ENCODE results near the gene PDE6A. TPM values are rescaled to one million over a fixed set of nuclear protein-coding genes. Genes with fewer than 3 reads are reported as not detected.

The PDE6A gene
- total and polyA plus RNA-seq, 2 of the 13 experiments (the other 11 are each of a cell fraction or from before 2014, with no cell fraction given), result 0.01 TPM; not detected in 1

DNA sequence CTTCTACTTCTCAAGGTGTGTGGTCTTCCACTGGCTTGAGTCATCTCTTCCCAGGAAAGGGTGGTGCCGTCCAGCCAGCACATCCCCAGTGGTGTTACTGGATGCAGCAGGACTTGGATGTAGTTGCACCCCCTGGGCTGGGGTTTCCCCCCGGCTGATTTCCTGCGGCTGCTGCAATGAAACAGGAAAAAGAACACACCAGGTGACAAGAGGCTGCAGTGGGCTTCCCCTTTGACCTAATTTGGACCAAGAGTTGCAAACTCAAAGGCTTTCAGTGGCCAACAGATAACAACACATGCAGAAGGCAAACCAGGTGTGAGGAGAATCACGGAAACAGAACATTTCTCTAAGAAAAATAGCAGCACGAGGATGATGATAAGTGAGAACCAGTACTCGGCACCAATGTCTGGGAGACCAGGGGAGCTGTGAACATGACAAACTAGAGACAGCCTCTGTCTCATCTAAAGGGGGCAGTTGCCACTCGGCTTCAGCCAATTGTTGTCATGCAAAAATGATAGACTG lies 83.7 kb downstream of the PDE6A start:
- H3K27me3 ChIP-seq (ENCODE audit: control insufficient read depth in 1 of 2, insufficient read depth in 2 of 2, low read length in 2 of 2), result no peaks in the 10 kb centered on the region
- intact Hi-C loops (cut with micrococcal nuclease; ENCODE audit: unreplicated experiment), result no loop called here
- in situ Hi-C loops (cut with HindIII; ENCODE audit: extremely low pct_ligation_motif_present, low pct_unique_long_range_greater_than_20kb), result no loop called here
- TF ChIP-seq, protein P1, sequence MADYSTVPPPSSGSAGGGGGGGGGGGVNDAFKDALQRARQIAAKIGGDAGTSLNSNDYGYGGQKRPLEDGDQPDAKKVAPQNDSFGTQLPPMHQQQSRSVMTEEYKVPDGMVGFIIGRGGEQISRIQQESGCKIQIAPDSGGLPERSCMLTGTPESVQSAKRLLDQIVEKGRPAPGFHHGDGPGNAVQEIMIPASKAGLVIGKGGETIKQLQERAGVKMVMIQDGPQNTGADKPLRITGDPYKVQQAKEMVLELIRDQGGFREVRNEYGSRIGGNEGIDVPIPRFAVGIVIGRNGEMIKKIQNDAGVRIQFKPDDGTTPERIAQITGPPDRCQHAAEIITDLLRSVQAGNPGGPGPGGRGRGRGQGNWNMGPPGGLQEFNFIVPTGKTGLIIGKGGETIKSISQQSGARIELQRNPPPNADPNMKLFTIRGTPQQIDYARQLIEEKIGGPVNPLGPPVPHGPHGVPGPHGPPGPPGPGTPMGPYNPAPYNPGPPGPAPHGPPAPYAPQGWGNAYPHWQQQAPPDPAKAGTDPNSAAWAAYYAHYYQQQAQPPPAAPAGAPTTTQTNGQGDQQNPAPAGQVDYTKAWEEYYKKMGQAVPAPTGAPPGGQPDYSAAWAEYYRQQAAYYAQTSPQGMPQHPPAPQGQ (CRISPR knock-in tag; IDR thresholded peaks at IDR 0.05; ENCODE audit: borderline replicate concordance), result no peak
- no peak for TF ChIP-seq ZNF34 (CRISPR knock-in tag; IDR thresholded peaks at IDR 0.05; ENCODE audit: borderline replicate concordance)
- TF ChIP-seq, protein P2, sequence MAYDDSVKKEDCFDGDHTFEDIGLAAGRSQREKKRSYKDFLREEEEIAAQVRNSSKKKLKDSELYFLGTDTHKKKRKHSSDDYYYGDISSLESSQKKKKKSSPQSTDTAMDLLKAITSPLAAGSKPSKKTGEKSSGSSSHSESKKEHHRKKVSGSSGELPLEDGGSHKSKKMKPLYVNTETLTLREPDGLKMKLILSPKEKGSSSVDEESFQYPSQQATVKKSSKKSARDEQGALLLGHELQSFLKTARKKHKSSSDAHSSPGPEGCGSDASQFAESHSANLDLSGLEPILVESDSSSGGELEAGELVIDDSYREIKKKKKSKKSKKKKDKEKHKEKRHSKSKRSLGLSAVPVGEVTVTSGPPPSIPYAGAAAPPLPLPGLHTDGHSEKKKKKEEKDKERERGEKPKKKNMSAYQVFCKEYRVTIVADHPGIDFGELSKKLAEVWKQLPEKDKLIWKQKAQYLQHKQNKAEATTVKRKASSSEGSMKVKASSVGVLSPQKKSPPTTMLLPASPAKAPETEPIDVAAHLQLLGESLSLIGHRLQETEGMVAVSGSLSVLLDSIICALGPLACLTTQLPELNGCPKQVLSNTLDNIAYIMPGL (CRISPR knock-in tag; IDR thresholded peaks at IDR 0.05; ENCODE audit: borderline replicate concordance in 1 of 2, low read depth in 1 of 2), result no peak
- no peak for TF ChIP-seq ZNF550 (CRISPR knock-in tag; IDR thresholded peaks at IDR 0.05; ENCODE audit: borderline replicate concordance)
- TF ChIP-seq, protein P3, sequence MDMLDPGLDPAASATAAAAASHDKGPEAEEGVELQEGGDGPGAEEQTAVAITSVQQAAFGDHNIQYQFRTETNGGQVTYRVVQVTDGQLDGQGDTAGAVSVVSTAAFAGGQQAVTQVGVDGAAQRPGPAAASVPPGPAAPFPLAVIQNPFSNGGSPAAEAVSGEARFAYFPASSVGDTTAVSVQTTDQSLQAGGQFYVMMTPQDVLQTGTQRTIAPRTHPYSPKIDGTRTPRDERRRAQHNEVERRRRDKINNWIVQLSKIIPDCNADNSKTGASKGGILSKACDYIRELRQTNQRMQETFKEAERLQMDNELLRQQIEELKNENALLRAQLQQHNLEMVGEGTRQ (IDR thresholded peaks at IDR 0.05; ENCODE audit: low read depth, low read length), result no peak
- TF ChIP-seq, protein P3 (CRISPR knock-in tag; IDR thresholded peaks at IDR 0.05; ENCODE audit: borderline replicate concordance), result no peak
- no peak for TF ChIP-seq TCF12 (IDR thresholded peaks at IDR 0.05)
- no peak for TF ChIP-seq TCF12 (CRISPR knock-in tag; IDR thresholded peaks at IDR 0.05)
- TF ChIP-seq ZFX (CRISPR knock-in tag; IDR thresholded peaks at IDR 0.05; ENCODE audit: low read depth), result no peak
- TF ChIP-seq, protein P4, sequence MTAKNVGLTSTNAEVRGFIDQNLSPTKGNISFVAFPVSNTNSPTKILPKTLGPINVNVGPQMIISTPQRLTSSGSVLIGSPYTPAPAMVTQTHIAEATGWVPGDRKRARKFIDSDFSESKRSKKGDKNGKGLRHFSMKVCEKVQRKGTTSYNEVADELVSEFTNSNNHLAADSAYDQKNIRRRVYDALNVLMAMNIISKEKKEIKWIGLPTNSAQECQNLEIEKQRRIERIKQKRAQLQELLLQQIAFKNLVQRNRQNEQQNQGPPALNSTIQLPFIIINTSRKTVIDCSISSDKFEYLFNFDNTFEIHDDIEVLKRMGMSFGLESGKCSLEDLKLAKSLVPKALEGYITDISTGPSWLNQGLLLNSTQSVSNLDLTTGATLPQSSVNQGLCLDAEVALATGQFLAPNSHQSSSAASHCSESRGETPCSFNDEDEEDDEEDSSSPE (CRISPR knock-in tag; IDR thresholded peaks at IDR 0.05), result no peak
- TF ChIP-seq, protein P5, sequence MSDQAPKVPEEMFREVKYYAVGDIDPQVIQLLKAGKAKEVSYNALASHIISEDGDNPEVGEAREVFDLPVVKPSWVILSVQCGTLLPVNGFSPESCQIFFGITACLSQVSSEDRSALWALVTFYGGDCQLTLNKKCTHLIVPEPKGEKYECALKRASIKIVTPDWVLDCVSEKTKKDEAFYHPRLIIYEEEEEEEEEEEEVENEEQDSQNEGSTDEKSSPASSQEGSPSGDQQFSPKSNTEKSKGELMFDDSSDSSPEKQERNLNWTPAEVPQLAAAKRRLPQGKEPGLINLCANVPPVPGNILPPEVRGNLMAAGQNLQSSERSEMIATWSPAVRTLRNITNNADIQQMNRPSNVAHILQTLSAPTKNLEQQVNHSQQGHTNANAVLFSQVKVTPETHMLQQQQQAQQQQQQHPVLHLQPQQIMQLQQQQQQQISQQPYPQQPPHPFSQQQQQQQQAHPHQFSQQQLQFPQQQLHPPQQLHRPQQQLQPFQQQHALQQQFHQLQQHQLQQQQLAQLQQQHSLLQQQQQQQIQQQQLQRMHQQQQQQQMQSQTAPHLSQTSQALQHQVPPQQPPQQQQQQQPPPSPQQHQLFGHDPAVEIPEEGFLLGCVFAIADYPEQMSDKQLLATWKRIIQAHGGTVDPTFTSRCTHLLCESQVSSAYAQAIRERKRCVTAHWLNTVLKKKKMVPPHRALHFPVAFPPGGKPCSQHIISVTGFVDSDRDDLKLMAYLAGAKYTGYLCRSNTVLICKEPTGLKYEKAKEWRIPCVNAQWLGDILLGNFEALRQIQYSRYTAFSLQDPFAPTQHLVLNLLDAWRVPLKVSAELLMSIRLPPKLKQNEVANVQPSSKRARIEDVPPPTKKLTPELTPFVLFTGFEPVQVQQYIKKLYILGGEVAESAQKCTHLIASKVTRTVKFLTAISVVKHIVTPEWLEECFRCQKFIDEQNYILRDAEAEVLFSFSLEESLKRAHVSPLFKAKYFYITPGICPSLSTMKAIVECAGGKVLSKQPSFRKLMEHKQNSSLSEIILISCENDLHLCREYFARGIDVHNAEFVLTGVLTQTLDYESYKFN (CRISPR knock-in tag; conservative IDR thresholded peaks at IDR 0.05), result no peak
- no peak for TF ChIP-seq ZNF660 (CRISPR knock-in tag; IDR thresholded peaks at IDR 0.05; ENCODE audit: borderline replicate concordance, low read depth)
- TF ChIP-seq RFX5 (IDR thresholded peaks at IDR 0.05; ENCODE audit: low read depth, low read length), result no peak

More for the DNA sequence above, 83.7 kb downstream of the PDE6A start:
- Histone ChIP-seq H3K79me2 (ENCODE audit: insufficient read depth, low read length) (no peaks in the 10 kb centered on the region), H3K27ac (ENCODE audit: extremely low read length, insufficient read depth, low read length) (no peak overlapping the region), H2AFZ (ENCODE audit: low read length) (no peak overlapping the region), H3K9ac (ENCODE audit: insufficient read depth, low read depth, low read length) (no peak overlapping the region), H3K4me1 (ENCODE audit: insufficient read depth, low read length) (no peaks in the 10 kb centered on the region), H3K9me3 (ENCODE audit: low read length) (no peaks in the 10 kb centered on the region), H4K20me1 (ENCODE audit: insufficient read depth, low read length) (no peaks in the 10 kb centered on the region), H3K36me3 (replicated peaks in 1 of 2; ENCODE audit: control insufficient read depth in 1 of 2, insufficient read depth in 2 of 2, low read length in 2 of 2) (no peaks in the 10 kb centered on the region), H3K4me2 (ENCODE audit: low read depth, low read length) (no peak overlapping the region), H3K4me3 (replicated peaks in 1 of 3; ENCODE audit: insufficient read depth in 1 of 3, low read depth in 2 of 3, low read length in 3 of 3) (no peak overlapping the region)
- no peak for FAIRE-seq
- ChIA-PET CTCF (ENCODE audit: low intra/inter-chr PET ratio, low total read pairs) (no interaction called here), POLR2A (no interaction called here)
- BruUV-seq (replicated peaks), result no TSS peak
- WGBS (ENCODE audit: low lambda C conversion rate), result 44% methylated on average over 7 of the region's 7 CpGs
- ATAC-seq, result no peak
- no peak for DNase-seq (ENCODE audit: low spot score)
